Measurements from ENCODE around the gene QRFP. TPM values are rescaled to one million over a fixed set of nuclear protein-coding genes. Genes with fewer than 3 reads are reported as not detected.
"Not testable (repeated sequence)": the region's sequence is repeated elsewhere in the genome, so short reads cannot be mapped to it uniquely, and the experiment has no call there.

The QRFP gene
- total RNA-seq, 1 experiment from 2014 or later = not detected

DNA sequence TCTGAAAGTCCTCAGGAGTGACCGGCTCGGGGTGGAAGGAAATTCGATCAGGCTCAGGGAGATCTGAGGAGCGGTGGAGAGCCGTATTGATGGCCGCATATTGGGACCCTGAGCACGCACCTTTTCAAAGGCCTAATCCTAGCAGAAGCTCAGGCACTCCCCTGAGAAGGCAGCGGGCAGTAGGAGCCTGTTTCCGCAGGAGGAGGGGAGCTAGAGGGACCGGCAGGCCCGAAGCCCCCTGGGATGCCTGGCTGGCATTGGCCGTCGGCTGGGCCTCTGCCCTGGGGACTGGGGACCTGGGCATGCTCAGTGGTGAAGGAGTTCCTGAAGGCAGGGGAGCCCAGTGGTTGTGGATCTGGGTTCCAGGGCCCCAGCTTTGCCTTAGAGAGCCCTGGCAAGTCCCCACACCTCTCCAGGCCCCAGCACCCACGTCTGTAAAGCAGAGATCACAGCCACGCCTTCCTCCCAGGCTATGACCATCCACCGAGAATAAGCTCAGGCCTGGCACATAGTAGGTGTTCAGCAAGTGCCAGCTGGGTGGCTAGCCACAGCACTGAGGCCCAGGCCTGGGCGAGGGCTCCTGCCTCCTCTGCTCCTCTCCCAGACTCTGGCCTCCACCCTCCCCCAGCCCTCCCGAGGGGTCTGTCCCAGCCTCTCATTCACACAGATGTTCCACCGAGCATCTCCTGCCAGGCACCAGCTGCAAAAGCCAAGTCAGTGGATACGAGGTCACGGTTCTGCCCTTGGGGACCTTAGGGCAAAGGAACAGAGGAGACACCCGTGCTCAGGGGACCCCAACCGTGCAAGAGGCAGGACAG lies 17.2 kb upstream of the QRFP start:
- no peak overlapping the region for H3K27ac Mint-ChIP-seq (ENCODE audit: low read depth, unreplicated experiment)
- no TSS peak for BruUV-seq (replicated peaks)
- peaks cover 16% of the 10 kb centered on the region for H3K27me3 Mint-ChIP-seq (ENCODE audit: insufficient read depth, unreplicated experiment)
- H3K36me3 Mint-ChIP-seq (ENCODE audit: insufficient read depth, unreplicated experiment) = peaks cover under 1% of the 10 kb centered on the region
- H3K9me3 Mint-ChIP-seq (ENCODE audit: unreplicated experiment) = no peaks in the 10 kb centered on the region
- H3K4me1 Mint-ChIP-seq (ENCODE audit: insufficient read depth, unreplicated experiment) = no peaks in the 10 kb centered on the region
- no peak for TF ChIP-seq CTCF (IDR thresholded peaks at IDR 0.05; ENCODE audit: unreplicated experiment)
- H3K4me3 Mint-ChIP-seq (ENCODE audit: unreplicated experiment) = no peak overlapping the region
- intact Hi-C loops (cut with micrococcal nuclease) = no loop called here
- ChIA-PET CTCF (interaction anchor here (0.7 to 1.0 kb wide), 2 partner anchors 27 to 433 kb away, joined by 3 to 4 read pairs; no protein-coding TSS in a partner anchor), POLR2A (no interaction called here)
- DNase-seq (ENCODE audit: unreplicated experiment) = no peak

GRCh38 chr9:130912932-130913598 lies 16.5 kb upstream of the QRFP start:
- Mint-ChIP-seq H3K4me1 (ENCODE audit: insufficient read depth, unreplicated experiment) (no peaks in the 10 kb centered on the region), H3K4me3 (ENCODE audit: unreplicated experiment) (no peak overlapping the region), H3K27me3 (ENCODE audit: insufficient read depth, unreplicated experiment) (peaks cover 21% of the 10 kb centered on the region), H3K9me3 (ENCODE audit: unreplicated experiment) (no peaks in the 10 kb centered on the region), H3K27ac (ENCODE audit: low read depth, unreplicated experiment) (no peak overlapping the region), H3K36me3 (ENCODE audit: insufficient read depth, unreplicated experiment) (peaks cover 6% of the 10 kb centered on the region)
- intact Hi-C loops (cut with micrococcal nuclease) = no loop called here
- CTCF ChIA-PET = interaction anchor here (0.7 to 1.0 kb wide), 2 partner anchors 28 to 432 kb away, joined by 3 to 4 read pairs; no protein-coding TSS in a partner anchor
- no TSS peak for BruUV-seq (replicated peaks)
- TF ChIP-seq CTCF (IDR thresholded peaks at IDR 0.05; ENCODE audit: unreplicated experiment) = no peak
- DNase-seq (ENCODE audit: unreplicated experiment) = no peak
- POLR2A ChIA-PET = no interaction called here

DNA sequence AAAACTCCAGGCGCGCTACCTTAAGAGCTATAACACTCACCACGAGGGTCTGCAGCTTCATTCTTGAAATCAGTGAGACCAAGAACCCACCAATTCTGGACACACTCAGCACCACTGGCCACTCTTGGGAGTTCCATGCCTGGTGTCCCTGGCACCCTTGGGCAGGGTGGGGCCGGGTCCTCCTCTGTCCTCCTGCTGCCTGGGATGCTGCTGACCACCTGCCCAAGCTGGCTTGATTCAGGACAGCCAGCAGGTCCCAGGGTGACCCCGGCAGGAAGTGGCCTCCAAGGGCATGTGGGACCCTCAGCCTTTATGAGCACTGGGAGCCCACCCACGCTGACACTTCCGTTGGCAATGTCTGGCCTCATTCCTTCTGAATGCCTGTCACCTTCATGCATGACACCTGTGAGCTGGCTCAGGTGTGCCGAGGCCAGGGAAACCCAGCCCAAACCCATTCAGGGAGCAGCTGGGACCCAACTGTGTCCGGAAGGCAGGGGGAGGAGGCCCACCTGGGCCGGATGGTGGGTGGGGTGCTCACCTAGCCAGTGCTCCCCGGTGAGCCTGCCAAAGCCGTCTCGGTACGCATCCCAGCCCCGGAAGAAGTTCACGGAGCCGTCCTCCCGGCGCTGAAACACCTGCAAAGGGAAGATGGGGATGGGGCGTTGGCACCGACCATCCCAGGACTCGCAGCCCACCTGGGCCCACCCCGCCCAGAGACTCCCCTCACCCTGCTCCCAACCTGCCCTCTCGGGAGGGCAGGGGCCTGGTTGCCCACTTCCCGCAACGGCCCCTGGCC lies 14.8 kb upstream of the QRFP start:
- H3K27ac Mint-ChIP-seq (ENCODE audit: low read depth, unreplicated experiment) = no peak overlapping the region
- no peak overlapping the region for H3K4me3 Mint-ChIP-seq (ENCODE audit: unreplicated experiment)
- POLR2A ChIA-PET = no interaction called here
- H3K36me3 Mint-ChIP-seq (ENCODE audit: insufficient read depth, unreplicated experiment) = peaks cover 6% of the 10 kb centered on the region
- no peak for DNase-seq (ENCODE audit: unreplicated experiment)
- peaks cover 13% of the 10 kb centered on the region for H3K27me3 Mint-ChIP-seq (ENCODE audit: insufficient read depth, unreplicated experiment)
- no peak for TF ChIP-seq CTCF (IDR thresholded peaks at IDR 0.05; ENCODE audit: unreplicated experiment)
- intact Hi-C loops (cut with micrococcal nuclease) = no loop called here
- no TSS peak for BruUV-seq (replicated peaks)
- H3K9me3 Mint-ChIP-seq (ENCODE audit: unreplicated experiment) = no peaks in the 10 kb centered on the region
- no peaks in the 10 kb centered on the region for H3K4me1 Mint-ChIP-seq (ENCODE audit: insufficient read depth, unreplicated experiment)
- CTCF ChIA-PET = interaction anchor here (0.7 to 1.1 kb wide), 2 partner anchors 87 to 146 kb away, joined by 3 to 8 read pairs; no protein-coding TSS in a partner anchor

DNA sequence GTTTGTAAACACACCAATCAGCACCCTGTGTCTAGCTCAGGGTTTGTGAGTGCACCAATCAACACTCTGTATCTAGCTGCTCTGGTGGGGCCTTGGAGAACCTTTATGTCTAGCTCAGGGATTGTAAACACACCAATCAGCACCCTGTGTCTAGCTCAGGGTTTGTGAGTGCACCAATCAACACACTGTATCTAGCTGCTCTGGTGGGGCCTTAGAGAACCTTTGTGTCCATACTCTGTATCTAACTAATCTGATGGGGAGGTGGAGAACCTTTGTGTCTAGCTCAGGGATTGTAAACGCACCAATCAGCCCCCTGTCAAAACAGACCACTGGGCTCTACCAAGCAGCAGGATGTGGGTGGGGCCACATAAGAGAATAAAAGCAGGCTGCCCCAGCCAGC lies 14.1 kb upstream of the QRFP start:
- intact Hi-C loops (cut with micrococcal nuclease); DNase-seq (ENCODE audit: unreplicated experiment); BruUV-seq (replicated peaks); H3K9me3 Mint-ChIP-seq (ENCODE audit: unreplicated experiment); H3K27ac Mint-ChIP-seq (ENCODE audit: low read depth, unreplicated experiment); H3K36me3 Mint-ChIP-seq (ENCODE audit: insufficient read depth, unreplicated experiment); H3K4me3 Mint-ChIP-seq (ENCODE audit: unreplicated experiment); H3K4me1 Mint-ChIP-seq (ENCODE audit: insufficient read depth, unreplicated experiment): not testable (repeated sequence)
- ChIA-PET POLR2A (interaction anchor here (0.6 kb wide), 1 partner anchor 60 kb away, joined by 4 read pairs; no protein-coding TSS in a partner anchor), CTCF (interaction anchor here (1.1 kb wide), 1 partner anchor 147 kb away, joined by 8 read pairs; no protein-coding TSS in a partner anchor)
- H3K27me3 Mint-ChIP-seq (ENCODE audit: insufficient read depth, unreplicated experiment) = peaks cover 12% of the 10 kb centered on the region

GRCh38 chr9:130910041-130910440 lies 13.4 kb upstream of the QRFP start:
- H3K36me3 Mint-ChIP-seq (ENCODE audit: insufficient read depth, unreplicated experiment); CTCF ChIA-PET: not testable (repeated sequence)

More at GRCh38 chr9:130910041-130910440, 13.4 kb upstream of the QRFP start:
- intact Hi-C loops (cut with micrococcal nuclease); H3K9me3 Mint-ChIP-seq (ENCODE audit: unreplicated experiment); H3K27ac Mint-ChIP-seq (ENCODE audit: low read depth, unreplicated experiment); H3K4me1 Mint-ChIP-seq (ENCODE audit: insufficient read depth, unreplicated experiment); DNase-seq (ENCODE audit: unreplicated experiment); POLR2A ChIA-PET; H3K4me3 Mint-ChIP-seq (ENCODE audit: unreplicated experiment); BruUV-seq (replicated peaks): not testable (repeated sequence)
- peaks cover 12% of the 10 kb centered on the region for H3K27me3 Mint-ChIP-seq (ENCODE audit: insufficient read depth, unreplicated experiment)

All from MCF 10A (cell line).